ENCODE results near the gene JCAD. TPM values are rescaled to one million over a fixed set of nuclear protein-coding genes. Genes with fewer than 3 reads are reported as not detected.

Gene JCAD
- total RNA-seq, 1 donor from 2014 or later, result not detected

DNA sequence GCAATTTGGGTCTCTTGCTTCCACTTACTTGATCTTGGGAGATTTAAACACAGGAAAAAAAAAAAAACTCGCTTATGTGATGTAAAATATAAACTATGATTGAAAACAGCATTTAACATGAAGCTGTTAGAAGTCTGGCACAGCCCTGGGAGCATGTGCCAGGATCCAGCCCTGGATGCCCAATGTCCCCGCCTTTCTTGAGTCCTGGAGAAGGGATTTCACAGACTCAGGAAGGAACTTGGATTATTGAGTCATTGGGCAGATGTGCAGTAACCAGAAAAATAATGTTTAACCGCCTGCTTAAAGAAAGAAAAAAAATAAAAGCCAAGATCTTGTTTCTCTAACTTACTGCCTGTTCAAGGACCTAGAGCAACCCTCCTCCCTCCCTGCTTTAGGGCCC, 3.7 kb upstream of the JCAD start:
- no peak for ATAC-seq (ENCODE audit: low read depth)
- peaks cover 37% of the 10 kb centered on the region for H3K27me3 Mint-ChIP-seq
- POLR2A ChIA-PET, result no interaction called here

DNA sequence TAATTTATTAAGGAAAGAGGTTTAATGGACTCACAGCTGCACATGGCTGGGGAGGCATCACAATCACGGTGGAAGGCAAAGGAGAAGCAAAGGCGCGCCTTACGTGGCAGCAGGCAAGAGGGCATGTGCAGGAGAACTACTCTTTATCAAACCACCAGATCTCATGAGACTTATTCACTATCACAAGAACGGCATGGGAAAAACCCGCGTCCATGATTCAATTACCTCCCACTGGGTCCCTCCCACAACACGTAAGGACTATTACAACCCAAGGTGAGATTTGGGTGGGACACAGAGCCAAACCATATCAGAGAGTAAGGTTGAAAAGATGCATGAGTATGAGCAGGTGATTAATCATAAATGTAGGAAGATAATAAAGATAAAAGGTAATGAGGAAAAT, 3.2 kb upstream of the JCAD start:
- DNase-seq (no peak), ATAC-seq (ENCODE audit: low read depth) (no peak)
- peaks cover 43% of the 10 kb centered on the region for H3K27me3 Mint-ChIP-seq
- H3K9me3 Mint-ChIP-seq, result no peaks in the 10 kb centered on the region
- POLR2A ChIA-PET, result no interaction called here
- TF ChIP-seq, protein P1, sequence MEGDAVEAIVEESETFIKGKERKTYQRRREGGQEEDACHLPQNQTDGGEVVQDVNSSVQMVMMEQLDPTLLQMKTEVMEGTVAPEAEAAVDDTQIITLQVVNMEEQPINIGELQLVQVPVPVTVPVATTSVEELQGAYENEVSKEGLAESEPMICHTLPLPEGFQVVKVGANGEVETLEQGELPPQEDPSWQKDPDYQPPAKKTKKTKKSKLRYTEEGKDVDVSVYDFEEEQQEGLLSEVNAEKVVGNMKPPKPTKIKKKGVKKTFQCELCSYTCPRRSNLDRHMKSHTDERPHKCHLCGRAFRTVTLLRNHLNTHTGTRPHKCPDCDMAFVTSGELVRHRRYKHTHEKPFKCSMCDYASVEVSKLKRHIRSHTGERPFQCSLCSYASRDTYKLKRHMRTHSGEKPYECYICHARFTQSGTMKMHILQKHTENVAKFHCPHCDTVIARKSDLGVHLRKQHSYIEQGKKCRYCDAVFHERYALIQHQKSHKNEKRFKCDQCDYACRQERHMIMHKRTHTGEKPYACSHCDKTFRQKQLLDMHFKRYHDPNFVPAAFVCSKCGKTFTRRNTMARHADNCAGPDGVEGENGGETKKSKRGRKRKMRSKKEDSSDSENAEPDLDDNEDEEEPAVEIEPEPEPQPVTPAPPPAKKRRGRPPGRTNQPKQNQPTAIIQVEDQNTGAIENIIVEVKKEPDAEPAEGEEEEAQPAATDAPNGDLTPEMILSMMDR (IDR thresholded peaks at IDR 0.05), result no peak
- no peak overlapping the region for H3K27ac Mint-ChIP-seq
- intact Hi-C loops (cut with micrococcal nuclease), result no loop called here
- no peak overlapping the region for H3K4me3 Mint-ChIP-seq
- H3K4me1 Mint-ChIP-seq, result peaks cover 11% of the 10 kb centered on the region
- no peaks in the 10 kb centered on the region for H3K36me3 Mint-ChIP-seq (ENCODE audit: low read depth)
- CTCF ChIA-PET, result no interaction called here

More for the DNA sequence above, 3.7 kb upstream of the JCAD start:
- Mint-ChIP-seq H3K4me1 (peaks cover 8% of the 10 kb centered on the region), H3K27ac (no peak overlapping the region), H3K9me3 (no peaks in the 10 kb centered on the region), H3K4me3 (no peak overlapping the region), H3K36me3 (ENCODE audit: low read depth) (no peaks in the 10 kb centered on the region)
- DNase-seq, result no peak
- CTCF ChIA-PET, result no interaction called here
- TF ChIP-seq, protein P1 (IDR thresholded peaks at IDR 0.05), result no peak
- intact Hi-C loops (cut with micrococcal nuclease), result no loop called here

DNA sequence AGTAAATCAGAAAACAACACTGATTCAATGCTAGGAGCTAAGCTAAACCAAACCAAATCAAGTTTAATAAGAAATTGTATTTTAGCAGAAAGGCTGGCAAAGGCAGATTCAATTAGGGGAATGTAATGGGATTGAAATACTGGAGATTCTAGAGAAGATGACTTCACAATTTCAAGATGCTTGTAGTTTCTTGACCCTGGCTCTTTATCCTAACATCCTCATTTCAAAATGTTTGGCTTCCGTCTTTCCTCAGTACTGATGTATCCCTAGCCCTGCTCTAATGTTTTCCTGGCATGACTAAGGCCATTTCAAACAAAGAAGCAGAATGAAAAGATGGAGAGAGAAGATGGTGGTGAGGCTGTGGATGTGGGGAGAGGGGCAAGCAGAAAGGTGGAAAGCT, 2.7 kb upstream of the JCAD start:
- ATAC-seq (ENCODE audit: low read depth) (no peak), DNase-seq (no peak)
- intact Hi-C loops (cut with micrococcal nuclease), result no loop called here
- TF ChIP-seq, protein P1 (IDR thresholded peaks at IDR 0.05), result no peak
- H3K36me3 Mint-ChIP-seq (ENCODE audit: low read depth), result no peaks in the 10 kb centered on the region
- peaks cover 11% of the 10 kb centered on the region for H3K4me1 Mint-ChIP-seq
- peaks cover 46% of the 10 kb centered on the region for H3K27me3 Mint-ChIP-seq
- ChIA-PET CTCF (no interaction called here), POLR2A (no interaction called here)
- H3K4me3 Mint-ChIP-seq, result no peak overlapping the region
- no peak overlapping the region for H3K27ac Mint-ChIP-seq
- H3K9me3 Mint-ChIP-seq, result no peaks in the 10 kb centered on the region

DNA sequence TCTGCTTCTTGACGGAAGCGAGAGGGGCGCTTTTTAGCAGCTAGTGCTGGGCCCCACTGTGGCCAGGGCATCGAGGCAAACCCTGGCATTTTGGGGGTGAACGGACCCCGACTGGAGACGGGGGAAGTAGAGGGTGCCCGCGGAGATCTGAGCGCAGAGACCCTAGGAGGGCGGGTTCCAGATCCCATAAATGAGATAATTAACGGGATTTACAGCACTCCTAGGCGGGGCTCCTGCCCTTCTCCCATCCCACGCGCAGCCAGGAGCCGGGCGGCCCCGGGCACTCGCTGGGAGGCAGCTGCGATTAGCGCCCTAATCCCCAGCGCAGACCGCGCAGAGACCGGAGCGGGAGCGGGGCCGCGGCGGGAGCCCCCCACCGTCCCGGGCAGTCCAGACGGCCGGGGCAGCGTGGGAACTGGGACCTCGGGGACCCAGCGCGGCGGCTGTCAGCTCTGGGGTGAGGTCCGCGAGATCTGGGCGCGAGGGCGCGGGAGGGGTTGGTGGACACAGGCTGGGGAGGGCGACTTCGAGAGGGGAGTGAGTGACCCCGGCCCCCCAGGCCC, 735 bp downstream of the JCAD start:
- Mint-ChIP-seq H3K9me3 (no peaks in the 10 kb centered on the region), H3K4me1 (peaks cover 11% of the 10 kb centered on the region), H3K27ac (no peak overlapping the region), H3K4me3 (peak overlapping the region; percentile 66), H3K27me3 (peaks cover 56% of the 10 kb centered on the region), H3K36me3 (ENCODE audit: low read depth) (no peaks in the 10 kb centered on the region)
- POLR2A ChIA-PET, result no interaction called here
- TF ChIP-seq, protein P1 (IDR thresholded peaks at IDR 0.05), result no peak
- CTCF ChIA-PET, result no interaction called here
- DNase-seq (no peak), ATAC-seq (ENCODE audit: low read depth) (no peak)
- intact Hi-C loops (cut with micrococcal nuclease), result no loop called here

DNA sequence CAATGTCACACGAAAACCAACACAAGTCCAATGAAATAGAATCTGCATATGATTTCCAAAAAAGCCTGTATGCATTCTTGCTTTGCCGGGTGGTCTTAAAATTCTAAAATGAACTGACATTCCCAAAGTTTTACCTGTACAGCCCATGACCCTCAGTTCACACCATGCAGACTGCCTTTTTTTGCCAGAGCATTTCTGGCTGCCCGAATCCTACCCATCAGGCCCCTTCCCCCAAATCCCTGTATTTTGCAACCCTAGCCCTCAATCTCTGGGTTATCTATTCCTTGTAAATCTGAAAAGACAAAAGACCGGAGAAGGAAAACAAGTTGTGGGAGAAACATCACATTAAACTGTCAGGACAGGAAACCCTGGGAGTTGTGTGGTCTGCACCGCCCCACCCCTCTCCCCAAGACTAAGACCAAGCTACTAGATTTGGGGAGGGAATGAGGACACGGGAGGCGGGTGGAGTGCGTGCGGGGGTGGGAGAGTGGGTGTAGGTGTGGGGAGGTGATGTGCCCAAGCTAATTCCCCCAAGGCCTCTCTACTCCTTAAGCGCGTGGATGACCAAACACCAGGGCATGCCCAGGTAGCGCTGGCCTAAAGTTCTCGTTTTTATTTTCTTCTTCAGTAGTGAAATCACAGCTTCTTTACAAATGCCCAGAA, 1.4 kb downstream of the JCAD start:
- TF ChIP-seq, protein P1 (IDR thresholded peaks at IDR 0.05), result no peak
- Mint-ChIP-seq H3K27me3 (peaks cover 53% of the 10 kb centered on the region), H3K27ac (no peak overlapping the region), H3K36me3 (ENCODE audit: low read depth) (no peaks in the 10 kb centered on the region), H3K4me3 (peak overlapping the region; percentile 66), H3K9me3 (no peaks in the 10 kb centered on the region), H3K4me1 (peaks cover 11% of the 10 kb centered on the region)
- ChIA-PET CTCF (no interaction called here), POLR2A (no interaction called here)
- intact Hi-C loops (cut with micrococcal nuclease), result no loop called here
- ATAC-seq (ENCODE audit: low read depth) (no peak), DNase-seq (no peak)
